ENCODE data around the gene ZFYVE28.
"Not testable (repeated sequence)": the region's sequence is repeated elsewhere in the genome, so short reads cannot be mapped to it uniquely, and the experiment has no call there.

Gene ZFYVE28

GRCh38 chr4:2417765-2418649 lies at the start of gene ZFYVE28:
Gene ZFYVE28, minus strand, starts transcription at chr4:2418645. Its CDS starts 322 bp downstream, at chr4:2418323.
- no peak for DNase-seq

DNA sequence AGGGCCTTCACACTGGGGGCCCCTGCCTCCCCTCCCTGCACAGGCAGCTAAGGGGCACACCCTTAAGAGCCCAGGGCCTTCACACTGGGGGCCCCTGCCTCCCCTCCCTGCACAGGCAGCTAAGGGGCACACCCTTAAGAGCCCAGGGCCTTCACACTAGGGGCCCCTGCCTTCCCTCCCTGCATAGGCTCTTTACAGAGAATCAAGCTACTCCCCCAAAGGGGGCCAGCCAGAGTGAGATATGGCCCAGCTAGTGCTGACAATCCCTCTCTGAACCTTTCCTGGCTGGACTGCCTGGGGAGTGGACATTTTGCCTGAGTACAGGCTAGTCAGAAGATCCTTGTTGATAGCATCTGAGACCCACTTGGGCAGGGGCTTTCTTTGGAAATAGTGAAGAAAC lies 47.1 kb upstream of the ZFYVE28 start:
- not testable (repeated sequence) for DNase-seq

DNA sequence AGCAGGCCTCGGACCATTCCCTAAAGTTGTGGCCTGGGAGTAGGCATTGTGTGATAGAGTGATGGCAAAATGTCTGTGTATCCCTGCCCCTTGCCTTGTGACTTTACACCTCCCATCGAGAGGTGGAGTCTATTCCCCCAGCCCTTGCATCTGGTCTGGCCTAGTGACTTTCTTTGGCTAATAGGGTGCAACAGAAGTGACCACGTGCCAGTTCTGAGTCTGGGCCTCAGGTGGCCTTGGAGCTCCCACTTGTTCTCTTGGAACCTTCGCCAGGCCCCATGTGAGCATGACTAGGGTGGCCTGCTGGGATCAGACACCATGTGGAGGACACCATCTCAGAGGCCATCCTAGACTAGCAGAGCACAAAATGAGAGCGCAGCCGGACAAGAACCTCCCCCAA lies 46.6 kb upstream of the ZFYVE28 start:
- no peak for DNase-seq

GRCh38 chr4:2462992-2463762 lies 44.7 kb upstream of the ZFYVE28 start:
- DNase-seq = no peak

DNA sequence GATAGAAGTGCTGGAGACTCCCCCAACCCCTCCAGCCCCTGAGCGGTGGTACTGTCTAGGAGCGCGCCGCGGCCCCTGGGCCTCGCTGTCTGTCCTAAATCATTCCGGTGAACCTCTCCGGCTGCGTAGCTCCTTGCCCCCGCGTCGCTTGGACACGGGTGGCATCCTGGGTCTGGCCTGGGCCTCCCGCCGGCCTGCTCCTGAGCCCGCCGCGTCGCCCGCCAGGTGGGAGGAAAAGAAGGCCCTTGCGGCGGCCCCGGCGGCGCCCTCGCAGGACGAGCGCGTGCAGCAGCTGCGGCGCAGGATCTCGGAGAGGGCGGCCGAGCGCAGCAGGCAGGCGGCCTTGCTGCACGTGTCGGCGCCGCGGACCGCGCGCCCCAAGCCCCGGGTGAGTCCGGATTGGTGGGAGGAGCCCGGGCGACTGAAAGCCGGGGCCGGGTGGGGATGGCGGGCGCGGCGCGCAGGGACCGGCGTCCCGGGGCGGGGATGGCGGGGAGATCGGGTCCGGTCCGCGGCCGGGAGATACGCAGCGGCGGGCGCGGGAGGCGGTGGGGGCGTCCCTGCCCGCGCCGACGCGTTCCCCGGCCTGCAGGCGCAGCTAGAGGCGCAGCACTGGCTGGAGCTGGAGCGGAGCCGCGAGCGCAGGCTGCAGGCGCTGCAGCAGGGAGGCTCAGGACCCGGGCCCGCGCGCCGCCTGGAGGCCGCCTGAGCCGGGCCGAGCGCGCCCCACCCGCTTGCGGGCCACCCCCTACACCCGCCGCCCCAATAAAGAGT lies 44.0 kb upstream of the ZFYVE28 start:
- peak; percentile 63 to 69 for DNase-seq

DNA sequence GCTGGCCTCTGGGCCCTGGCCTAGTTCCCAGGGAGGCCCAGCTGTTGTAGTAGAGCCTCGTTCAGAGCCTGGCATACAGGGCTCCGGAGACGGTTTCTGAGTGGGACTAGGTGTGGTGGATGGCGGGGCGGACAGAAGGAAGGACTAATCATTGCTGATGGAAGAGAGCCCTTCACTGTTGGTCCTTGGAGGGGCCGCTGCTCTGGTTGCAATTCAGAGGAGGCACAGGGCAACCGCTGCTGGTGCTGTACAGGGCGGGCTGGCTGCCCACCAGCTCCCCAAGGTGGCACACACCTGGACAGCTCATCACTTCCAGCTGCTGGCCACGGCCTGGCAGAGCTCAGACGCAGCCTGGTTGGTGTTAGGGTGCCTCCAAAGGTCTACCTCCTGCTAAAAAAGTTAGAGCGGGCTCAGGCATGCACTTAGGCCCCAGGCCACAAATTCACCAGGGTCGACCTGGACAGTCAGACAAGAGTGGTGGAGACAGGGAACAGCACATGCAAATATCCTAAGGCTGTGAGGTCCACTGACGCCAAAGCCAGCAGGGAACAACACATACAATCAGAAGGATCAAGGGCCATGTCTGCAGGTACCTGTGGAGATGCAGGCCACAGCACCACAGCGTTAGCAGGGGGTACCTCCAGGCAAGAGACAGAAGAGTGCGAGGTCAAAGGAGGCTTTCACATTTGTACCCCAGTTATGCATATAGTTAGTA lies 43.0 kb upstream of the ZFYVE28 start:
- DNase-seq = no peak

DNA sequence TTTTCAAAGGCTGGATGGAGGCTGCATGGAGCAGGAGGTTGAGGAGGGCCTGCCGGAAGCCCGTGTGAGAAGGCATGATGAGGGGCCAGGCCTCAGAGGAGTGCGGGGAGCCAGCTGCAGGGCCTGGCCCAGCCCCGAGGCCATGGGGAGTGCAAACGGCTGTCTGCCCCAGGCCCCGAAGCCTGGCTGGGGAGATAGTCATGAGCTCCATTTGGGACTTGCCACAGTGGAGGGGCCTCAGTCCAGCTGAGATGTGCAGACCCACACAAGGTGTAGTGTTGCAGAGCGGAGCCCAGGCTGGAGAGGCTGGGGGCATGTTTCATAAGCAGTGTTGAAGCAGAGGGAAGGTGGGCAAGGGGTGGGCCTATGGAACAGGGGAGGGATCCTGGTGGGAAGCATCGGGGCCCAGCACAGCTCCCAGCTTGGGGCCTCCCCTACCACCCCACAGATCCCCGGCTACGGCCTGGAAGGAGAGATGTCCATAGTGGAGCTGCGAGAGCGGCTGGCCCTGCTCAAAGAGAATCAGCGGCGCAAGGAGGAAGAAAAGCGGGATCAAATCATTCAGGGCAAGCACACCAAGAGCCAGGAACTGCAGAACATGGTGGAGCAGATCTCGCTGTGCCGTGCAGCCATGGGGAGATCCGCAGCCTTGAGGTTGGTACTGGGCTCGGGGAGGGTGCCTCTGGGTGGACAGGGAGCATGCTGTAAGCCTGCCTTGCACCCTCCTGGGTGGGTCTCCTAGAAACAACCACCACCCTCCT lies 41.3 kb upstream of the ZFYVE28 start:
- DNase-seq = no peak

DNA sequence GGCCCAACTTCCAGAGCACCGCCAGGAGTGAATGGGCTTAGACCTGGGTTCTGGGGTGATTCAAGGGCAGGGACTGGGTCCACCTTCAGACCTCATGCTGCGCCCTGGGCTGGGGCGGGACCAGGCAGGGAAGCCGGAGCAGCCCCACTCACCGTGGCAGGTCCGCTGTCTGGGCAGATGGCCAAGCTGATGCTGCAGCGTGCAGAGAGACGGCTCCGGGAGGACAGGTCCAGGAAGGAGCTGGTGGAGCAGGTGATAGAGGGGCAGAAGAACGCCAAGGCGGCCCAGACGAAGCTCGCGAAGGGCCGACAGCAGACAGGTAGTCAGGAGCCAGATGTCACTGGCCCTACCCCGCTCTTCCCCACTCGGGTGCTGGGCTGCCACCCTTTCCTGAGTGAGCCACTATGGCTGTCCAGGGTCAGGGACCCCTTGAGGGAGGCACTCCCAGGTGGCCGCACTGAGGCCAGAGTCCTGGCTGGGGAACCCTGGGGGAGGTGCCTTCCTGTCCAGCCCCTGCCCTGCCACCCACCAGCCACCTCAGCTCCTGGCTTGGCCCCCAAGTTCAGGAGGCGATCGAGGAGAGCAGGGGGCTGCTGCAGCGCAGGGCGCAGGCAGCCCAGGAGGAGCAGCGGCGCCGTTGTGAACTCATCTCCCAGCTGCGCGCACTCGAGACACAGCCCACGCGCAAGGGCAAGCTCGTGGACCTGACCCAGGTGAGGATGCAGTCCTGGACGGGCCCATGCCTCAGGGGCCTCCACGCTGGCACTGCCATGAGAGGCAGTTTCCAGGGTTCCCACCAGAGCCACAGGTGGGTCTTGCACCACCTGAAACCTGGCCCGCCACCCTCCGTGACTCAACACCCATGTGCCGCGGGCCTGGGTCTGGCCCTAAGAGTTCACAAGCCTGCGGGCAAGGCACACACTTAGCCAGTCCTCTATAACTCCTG lies 40.4 kb upstream of the ZFYVE28 start:
- DNase-seq = no peak

DNA sequence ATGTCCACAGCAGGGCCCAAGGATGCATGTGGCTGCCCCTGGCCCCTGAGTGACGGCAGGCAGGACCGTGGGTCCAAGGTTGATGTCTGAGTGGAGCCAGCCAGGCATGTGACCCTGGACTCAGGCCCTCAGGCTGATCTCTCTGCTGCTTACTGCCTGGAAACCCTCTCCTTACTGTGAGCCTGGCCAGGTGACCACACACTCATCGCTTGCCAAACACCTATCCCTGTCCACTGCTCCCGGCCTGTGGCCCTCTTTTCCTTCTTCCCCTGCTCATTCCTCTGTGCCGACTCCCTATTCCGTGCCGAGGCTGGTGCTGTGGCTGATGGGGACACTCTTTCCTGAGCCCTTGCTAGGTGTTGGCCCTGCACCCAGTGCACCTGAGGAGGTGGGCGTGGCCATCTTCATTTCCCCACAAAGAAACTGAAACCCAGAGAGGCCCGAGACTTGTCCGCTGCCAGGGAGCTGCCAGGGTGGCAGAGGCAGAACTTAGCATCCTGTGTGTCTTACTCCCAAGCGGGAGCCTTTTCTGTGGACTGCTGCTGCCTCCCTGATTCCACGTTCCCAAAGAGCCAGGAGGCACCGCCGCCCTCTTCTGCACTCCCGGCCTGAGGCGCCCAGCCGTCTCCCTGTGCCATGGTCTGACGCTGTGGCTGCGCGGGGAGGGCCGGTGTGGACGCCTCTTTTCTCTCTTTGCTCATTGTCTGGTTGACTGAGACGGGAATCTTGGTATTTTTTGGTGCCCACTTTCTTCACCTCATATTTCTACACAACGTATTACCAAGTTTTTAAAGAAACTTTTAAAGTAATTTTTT lies 39.2 kb upstream of the ZFYVE28 start:
- DNase-seq = no peak

- DNase-seq = no peak
These were observed 33.7 kb upstream of the ZFYVE28 start for GRCh38 chr4:2451821-2452785.

DNA sequence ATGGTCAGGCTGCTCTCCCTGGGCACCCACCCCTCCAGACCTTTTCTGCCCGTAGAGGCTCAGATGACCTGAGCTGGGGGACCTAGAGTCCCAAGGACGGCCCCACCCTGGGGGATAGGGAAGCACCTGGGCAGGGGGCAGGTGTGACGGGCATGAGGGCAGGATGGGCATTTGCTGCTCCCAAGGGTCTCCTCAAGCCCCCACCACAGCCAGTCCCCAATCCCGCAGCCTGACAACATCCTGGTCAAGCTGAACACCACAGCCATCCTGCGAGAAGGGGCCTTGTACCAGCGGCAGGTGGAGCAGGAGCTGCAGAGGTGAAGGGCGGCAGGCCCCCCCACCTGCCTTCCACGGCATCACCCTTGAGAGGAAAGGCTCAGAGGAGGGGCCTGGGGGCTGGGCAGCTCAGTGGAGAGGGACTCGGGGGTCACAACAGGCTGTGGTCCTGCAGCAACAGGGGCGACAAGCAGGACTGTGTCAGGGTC lies 32.6 kb upstream of the ZFYVE28 start:
- no peak for DNase-seq

- no peak for DNase-seq
These were observed 32.1 kb upstream of the ZFYVE28 start for GRCh38 chr4:2450394-2451035.

- no peak for DNase-seq
These were observed 31.3 kb upstream of the ZFYVE28 start for GRCh38 chr4:2449511-2450392.

GRCh38 chr4:2449051-2449450 lies 30.6 kb upstream of the ZFYVE28 start:
- DNase-seq = no peak

DNA sequence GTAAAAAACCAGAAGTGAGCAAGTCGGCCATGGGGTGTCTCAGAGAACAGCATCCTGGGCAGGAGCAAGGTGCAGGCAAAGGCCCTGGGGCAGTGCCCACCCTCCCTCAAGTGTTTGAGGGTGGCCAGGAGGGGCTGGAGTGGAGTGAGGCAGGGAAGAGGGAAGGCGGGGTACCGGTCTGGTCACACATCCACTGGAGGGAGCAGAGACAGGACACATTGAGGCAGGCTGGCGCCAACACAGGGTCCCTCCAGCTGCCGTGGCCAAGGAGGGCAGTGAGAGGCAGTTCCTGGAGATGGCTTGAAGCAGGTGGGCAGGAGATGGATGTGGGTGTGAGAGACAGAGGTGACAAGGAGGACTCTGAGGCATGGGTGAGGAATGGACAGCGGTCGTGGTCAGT lies 30.1 kb upstream of the ZFYVE28 start:
- no peak for DNase-seq
